Measurements from ENCODE around the gene ELANE. TPM values are rescaled to one million over a fixed set of nuclear protein-coding genes. Genes with fewer than 3 reads are reported as not detected.
A peak's percentile ranks its signal among the peaks of the same experiment; 100 is the strongest.

ELANE gene
- polyA plus RNA-seq (2012; ENCODE audit: low read depth, missing spikeins): not detected

GRCh38 chr19:852136-853013, at the start of gene ELANE:
ELANE (plus strand) TSS chr19:852303; CDS start chr19:852329, 26 bp downstream.
- TF ChIP-seq SPI1 (IDR thresholded peaks at IDR 0.05; ENCODE audit: low read depth, low read length) (no peak), POU2F2 (IDR thresholded peaks at IDR 0.05; ENCODE audit: low read depth, low read length) (no peak), TAF1 (IDR thresholded peaks at IDR 0.05; ENCODE audit: low read depth, low read length) (no peak), POLR2AphosphoS5 (IDR thresholded peaks at IDR 0.05; ENCODE audit: low read depth, low read length) (no peak), POLR2A (IDR thresholded peaks at IDR 0.05; ENCODE audit: low read depth, low read length) (no peak), PAX5 (IDR thresholded peaks at IDR 0.05; ENCODE audit: insufficient read depth, low read length, severe bottlenecking) (no peak)
- FAIRE-seq (no peak), DNase-seq (ENCODE audit: insufficient read length, low spot score) (no peak)

DNA sequence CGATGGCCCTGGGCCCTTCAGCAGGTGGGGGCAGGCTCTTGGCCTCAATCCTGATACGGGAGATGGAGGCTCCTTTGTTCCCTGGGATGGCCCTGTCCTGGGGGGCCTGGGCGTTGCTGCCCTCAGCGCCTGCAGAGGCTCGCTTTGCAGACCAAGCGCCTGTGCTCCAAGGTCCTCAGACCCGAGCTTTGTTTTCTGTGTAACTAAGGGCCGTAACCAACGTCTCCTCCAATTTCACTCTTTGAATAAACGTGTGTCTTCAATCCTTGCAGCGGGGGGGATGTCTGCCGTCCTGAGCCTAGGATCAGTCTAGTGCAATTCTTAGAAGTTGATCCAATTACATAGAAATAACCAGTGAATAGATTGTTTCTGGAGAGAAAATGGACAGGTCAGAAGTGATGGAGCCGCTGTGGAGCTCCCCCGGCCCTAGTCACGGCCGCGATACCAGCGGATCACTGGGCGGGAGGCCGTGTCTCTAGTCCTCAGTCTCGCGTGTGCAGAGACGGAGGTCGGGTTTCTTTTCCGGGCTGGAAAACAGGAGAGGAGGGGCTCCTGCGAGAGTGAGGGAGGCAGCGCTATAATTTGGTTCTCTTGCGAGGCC, 49.5 kb upstream of the ELANE start:
- FAIRE-seq (no peak), DNase-seq (ENCODE audit: insufficient read length, low spot score) (no peak)
- TF ChIP-seq POLR2AphosphoS5 (IDR thresholded peaks at IDR 0.05; ENCODE audit: low read depth, low read length) (peak; percentile 17; the same call in 1 of the 2 replicates), SPI1 (IDR thresholded peaks at IDR 0.05; ENCODE audit: low read depth, low read length) (no peak)

DNA sequence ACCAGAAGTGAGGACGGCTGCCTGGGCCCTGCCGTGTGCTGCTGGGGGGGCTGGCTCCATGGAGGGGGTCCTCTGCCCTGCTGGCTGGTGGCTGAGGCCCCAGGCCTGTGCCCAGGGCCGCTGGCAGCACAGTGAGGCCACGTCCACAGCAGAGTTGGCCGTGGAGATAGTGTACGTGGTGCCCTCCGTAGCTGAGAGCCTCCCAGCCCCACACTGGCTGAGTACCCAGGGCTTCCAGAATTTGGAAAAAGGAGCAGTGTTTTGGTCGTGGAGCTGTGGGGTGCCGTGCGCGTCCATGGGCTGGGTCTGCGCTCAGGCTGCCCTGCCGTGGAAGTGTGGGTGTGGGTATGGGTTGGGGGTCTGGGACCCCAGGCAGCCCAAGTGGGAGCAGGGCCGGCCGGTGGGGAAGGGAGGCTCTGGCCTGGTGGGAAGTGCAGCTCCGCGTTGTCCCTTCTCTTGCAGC, 49.0 kb upstream of the ELANE start:
- TF ChIP-seq POLR2AphosphoS5 (IDR thresholded peaks at IDR 0.05; ENCODE audit: low read depth, low read length) (no peak), SPI1 (IDR thresholded peaks at IDR 0.05; ENCODE audit: low read depth, low read length) (no peak), POLR2A (IDR thresholded peaks at IDR 0.05; ENCODE audit: low read depth, low read length) (no peak; the same call in 1 of the 2 replicates), PAX5 (IDR thresholded peaks at IDR 0.05; ENCODE audit: insufficient read depth, low read length, severe bottlenecking) (no peak), TAF1 (IDR thresholded peaks at IDR 0.05; ENCODE audit: low read depth, low read length) (no peak), POU2F2 (IDR thresholded peaks at IDR 0.05; ENCODE audit: low read depth, low read length) (no peak)
- FAIRE-seq: no peak
- no peak for DNase-seq (ENCODE audit: insufficient read length, low spot score)

GRCh38 chr19:803686-804418, 48.3 kb upstream of the ELANE start:
- FAIRE-seq (no peak), DNase-seq (ENCODE audit: insufficient read length, low spot score) (no peak)
- no peak for TF ChIP-seq POU2F2 (IDR thresholded peaks at IDR 0.05; ENCODE audit: low read depth, low read length)
- TF ChIP-seq POLR2AphosphoS5 (IDR thresholded peaks at IDR 0.05; ENCODE audit: low read depth, low read length): no peak
- TF ChIP-seq TAF1 (IDR thresholded peaks at IDR 0.05; ENCODE audit: low read depth, low read length): no peak
- no peak; the same call in 1 of the 2 replicates for TF ChIP-seq POLR2A (IDR thresholded peaks at IDR 0.05; ENCODE audit: low read depth, low read length)
- no peak for TF ChIP-seq SPI1 (IDR thresholded peaks at IDR 0.05; ENCODE audit: low read depth, low read length)
- TF ChIP-seq PAX5 (IDR thresholded peaks at IDR 0.05; ENCODE audit: insufficient read depth, low read length, severe bottlenecking): no peak

DNA sequence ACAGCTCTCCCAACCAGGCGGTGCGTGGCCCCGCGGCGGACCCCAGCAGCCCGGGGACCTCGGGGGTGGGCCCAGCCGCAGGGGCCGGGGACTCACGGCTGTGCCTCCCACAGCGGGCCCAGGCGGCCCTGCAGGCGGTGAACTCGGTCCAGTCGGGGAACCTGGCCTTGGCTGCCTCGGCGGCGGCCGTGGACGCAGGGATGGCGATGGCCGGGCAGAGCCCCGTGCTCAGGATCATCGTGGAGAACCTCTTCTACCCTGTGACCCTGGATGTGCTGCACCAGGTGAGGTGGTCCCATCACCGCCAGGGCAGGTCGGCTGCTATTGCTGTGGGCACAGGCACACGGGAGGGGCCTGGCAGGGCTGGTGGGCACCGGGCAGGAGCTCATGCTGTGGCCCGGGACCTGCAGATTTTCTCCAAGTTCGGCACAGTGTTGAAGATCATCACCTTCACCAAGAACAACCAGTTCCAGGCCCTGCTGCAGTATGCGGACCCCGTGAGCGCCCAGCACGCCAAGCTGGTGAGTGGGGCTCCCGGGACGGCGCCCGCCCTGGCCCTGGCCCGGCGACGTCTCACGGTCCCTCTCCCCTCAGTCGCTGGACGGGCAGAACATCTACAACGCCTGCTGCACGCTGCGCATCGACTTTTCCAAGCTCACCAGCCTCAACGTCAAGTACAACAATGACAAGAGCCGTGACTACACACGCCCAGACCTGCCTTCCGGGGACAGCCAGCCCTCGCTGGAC, 47.5 kb upstream of the ELANE start:
- FAIRE-seq (no peak), DNase-seq (ENCODE audit: insufficient read length, low spot score) (no peak)
- peak; percentile 37; the same call in 1 of the 2 replicates for TF ChIP-seq POLR2AphosphoS5 (IDR thresholded peaks at IDR 0.05; ENCODE audit: low read depth, low read length)
- no peak for TF ChIP-seq SPI1 (IDR thresholded peaks at IDR 0.05; ENCODE audit: low read depth, low read length)

DNA sequence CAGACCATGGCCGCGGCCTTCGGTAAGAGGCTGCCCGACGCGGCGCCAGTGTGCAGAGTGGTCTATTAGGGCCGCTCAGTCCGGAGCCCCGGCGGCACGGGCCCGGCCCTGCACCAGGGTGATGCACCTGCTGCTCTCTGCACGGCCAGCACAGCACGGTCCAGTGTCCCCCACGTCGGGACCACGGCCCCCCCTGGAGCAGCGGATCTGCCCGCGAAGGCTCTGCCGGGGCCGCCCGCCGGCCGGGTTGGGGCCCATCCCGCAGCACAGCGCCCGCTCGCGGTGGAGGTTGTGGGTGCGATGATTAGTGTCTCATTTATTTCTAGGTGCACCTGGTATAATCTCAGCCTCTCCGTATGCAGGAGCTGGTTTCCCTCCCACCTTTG, 46.9 kb upstream of the ELANE start:
- no peak for DNase-seq (ENCODE audit: insufficient read length, low spot score)
- TF ChIP-seq POU2F2 (IDR thresholded peaks at IDR 0.05; ENCODE audit: low read depth, low read length) (no peak), SPI1 (IDR thresholded peaks at IDR 0.05; ENCODE audit: low read depth, low read length) (no peak), PAX5 (IDR thresholded peaks at IDR 0.05; ENCODE audit: insufficient read depth, low read length, severe bottlenecking) (no peak), POLR2AphosphoS5 (IDR thresholded peaks at IDR 0.05; ENCODE audit: low read depth, low read length) (no peak), POLR2A (IDR thresholded peaks at IDR 0.05; ENCODE audit: low read depth, low read length) (no peak), TAF1 (IDR thresholded peaks at IDR 0.05; ENCODE audit: low read depth, low read length) (no peak)
- FAIRE-seq: no peak

DNA sequence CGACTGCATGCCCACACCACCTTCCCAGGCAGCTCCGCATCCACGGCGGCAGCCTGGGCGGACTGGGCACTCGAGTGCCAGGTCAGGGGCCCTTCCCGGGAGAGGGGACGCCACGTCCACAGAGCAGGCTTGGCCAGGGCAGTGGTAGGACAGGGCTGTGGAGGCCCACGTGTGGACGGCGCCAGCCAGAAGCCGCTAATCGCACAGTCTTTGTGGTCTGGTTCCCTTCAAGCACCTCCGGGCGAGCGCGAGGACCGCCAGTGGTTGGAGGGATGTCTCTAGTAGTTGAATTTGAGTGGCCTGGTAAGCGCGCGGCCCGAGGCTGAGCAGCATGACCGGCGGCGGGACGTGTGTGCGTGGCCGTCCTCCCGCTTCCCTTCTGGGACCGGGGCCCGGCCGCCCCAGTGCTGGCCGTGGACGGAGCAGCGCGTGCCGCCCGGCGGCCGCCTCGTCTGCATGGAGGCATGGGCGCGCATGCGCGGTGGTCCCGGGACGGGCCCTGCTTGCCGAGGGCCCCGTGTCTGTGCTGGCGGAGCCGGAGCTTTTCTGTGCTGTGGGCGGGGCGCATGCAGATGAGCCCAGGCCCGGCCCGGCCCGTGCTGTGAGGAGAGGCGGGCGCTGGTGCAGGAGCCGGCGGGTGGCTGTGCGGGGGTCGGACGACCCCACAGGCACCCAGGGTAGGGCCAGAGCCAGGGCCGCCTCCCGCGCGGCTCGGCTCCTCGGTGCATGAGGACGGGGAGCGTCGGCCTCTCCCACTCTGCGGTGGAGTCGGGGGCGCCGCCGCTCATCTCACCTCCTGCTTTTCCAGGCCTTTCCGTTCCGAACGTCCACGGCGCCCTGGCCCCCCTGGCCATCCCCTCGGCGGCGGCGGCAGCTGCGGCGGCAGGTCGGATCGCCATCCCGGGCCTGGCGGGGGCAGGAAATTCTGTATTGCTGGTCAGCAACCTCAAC, 46.2 kb upstream of the ELANE start:
- FAIRE-seq (no peak), DNase-seq (ENCODE audit: insufficient read length, low spot score) (no peak)
- TF ChIP-seq POLR2A (IDR thresholded peaks at IDR 0.05; ENCODE audit: low read depth, low read length) (no peak; the same call in 1 of the 2 replicates), POU2F2 (IDR thresholded peaks at IDR 0.05; ENCODE audit: low read depth, low read length) (no peak), SPI1 (IDR thresholded peaks at IDR 0.05; ENCODE audit: low read depth, low read length) (no peak), POLR2AphosphoS5 (IDR thresholded peaks at IDR 0.05; ENCODE audit: low read depth, low read length) (0 out of 2 replicates have a peak, but pooled peaks have one; percentile 22), TAF1 (IDR thresholded peaks at IDR 0.05; ENCODE audit: low read depth, low read length) (no peak), PAX5 (IDR thresholded peaks at IDR 0.05; ENCODE audit: insufficient read depth, low read length, severe bottlenecking) (no peak)

DNA sequence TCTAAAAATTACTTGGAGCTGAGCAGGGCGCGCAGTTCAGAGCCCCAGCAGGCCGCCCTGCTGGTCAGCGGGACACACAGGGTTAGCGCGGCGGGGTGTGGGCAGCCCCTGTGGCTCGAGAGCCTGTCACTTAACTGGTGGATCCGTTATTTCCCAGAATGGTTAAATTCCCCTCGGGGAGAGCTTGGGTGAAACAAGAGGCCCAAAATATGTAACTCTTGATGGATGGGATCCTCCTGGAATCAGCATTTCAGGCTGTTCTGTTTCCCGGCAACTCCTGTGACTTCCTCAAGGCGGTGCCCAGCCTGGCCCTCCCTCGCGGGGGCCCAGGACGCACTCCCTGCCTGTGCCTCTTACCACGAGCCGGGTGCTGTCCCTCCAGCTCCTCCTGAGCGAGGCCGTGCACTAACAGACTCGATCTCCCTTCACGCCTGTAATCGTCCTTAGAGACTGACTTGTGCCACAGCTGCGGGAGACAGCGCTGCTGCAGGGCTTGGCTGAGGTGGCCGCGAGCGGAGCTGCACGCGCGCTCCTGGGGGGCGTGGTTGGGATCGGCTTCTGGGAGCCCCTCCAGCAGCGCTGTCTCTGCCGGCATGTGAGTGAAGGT, 45.2 kb upstream of the ELANE start:
- TF ChIP-seq POU2F2 (IDR thresholded peaks at IDR 0.05; ENCODE audit: low read depth, low read length): no peak
- TF ChIP-seq POLR2A (IDR thresholded peaks at IDR 0.05; ENCODE audit: low read depth, low read length): no peak; the same call in 1 of the 2 replicates
- no peak for TF ChIP-seq SPI1 (IDR thresholded peaks at IDR 0.05; ENCODE audit: low read depth, low read length)
- TF ChIP-seq PAX5 (IDR thresholded peaks at IDR 0.05; ENCODE audit: insufficient read depth, low read length, severe bottlenecking): no peak
- TF ChIP-seq POLR2AphosphoS5 (IDR thresholded peaks at IDR 0.05; ENCODE audit: low read depth, low read length): no peak; the same call in 1 of the 2 replicates
- TF ChIP-seq TAF1 (IDR thresholded peaks at IDR 0.05; ENCODE audit: low read depth, low read length): no peak
- DNase-seq (ENCODE audit: insufficient read length, low spot score) (no peak), FAIRE-seq (no peak)

Measured in GM12891 (cell line).